ENCODE measurements around the gene LIX1.

Gene LIX1

DNA sequence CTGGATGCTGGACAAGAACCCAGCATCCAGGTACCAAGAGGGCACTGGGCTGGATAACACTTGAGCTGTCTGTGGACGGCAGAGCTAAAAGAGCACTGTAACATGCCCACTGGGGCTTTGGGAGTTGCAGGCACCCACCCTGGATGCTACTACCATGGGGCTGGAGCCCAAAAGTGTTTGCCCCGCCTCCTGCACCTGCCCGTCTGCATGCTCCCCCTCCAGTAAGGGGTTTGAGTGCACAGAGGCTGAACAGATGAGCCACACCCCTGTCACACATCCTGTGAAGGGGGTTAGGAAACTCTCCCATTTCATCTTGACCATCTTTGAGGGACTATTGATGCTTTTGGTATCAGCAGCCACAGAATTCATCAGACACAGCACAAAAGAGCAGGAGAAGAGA is 69.0 kb downstream of the LIX1 start:
- no peak for DNase-seq

DNA sequence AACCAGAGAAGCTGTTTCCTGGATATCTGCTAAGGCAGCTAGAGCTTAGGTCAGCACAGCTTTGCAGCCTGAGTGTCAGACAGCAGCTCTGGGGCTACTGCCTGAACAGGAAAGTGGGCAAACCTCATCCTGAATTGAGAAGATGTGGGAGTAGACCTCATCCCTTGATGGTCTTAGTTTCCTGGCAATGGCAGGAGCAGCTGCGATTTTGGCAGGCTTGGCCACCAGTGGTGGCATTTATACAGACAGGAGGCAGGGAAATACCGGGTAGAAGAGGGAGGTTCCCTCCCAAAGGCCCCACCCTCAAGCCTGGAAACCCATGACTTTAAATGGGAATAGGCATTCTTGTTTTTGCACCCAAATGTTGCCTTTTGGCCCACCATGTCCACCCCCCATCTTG is 69.7 kb downstream of the LIX1 start:
- no peak for DNase-seq

DNA sequence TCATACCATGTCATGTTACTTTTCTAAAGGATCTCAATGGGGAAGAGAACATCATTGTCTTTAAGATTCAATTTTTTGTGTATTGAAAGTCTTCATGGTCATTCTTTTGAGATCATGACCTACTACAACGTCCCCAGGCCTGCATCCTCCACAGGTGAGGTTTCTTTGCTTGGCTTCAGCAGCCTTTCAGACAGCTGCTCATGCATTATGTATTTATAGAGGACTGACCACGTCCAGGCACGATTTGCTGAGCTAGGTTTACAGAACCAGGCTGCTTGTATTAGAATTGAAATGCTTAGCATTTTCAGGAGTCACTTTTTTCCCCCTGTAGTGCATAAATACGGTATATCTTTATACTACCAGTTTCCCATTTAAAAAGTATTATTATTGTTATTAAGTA is 70.4 kb downstream of the LIX1 start:
- DNase-seq: no peak

DNA sequence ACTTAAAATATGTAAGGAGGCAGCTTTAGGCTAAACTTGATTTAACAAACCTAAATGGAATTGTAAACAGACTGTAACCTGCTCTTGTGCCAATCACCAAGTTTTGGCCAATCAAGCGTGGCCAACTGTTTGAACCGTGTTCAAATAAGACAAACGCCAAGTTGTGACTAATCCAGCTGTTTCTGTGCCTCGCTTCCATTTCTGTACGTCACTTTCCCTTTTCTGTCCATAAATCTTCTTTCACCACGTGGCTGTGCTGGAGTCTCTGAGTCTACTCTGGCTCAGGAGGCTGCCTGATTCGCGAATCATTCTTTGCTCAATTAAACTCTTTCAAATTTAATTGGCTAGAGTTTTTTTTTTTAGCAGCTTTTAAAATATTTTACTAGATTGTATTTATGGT is 71.3 kb downstream of the LIX1 start:
- DNase-seq: peak; percentile 76

DNA sequence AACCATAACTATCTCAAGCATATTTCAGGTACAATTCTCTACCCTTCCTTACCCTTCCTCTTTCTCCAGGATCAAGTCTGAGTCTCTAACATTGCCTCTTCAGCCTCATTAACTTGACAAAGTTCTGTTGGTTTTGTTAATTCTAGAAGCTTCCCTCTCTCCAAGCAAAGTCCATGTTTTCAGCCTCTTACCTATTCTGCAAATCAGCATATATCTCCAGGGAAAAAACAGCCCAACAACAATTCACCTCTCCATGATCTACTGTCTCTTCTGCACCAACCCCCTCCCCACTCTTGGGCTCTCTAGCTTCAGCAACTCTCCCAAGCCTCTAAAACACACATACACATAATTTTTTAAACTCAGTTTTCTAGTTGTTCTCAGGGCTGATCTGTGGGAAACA is 72.2 kb downstream of the LIX1 start:
- no peak for DNase-seq

DNA sequence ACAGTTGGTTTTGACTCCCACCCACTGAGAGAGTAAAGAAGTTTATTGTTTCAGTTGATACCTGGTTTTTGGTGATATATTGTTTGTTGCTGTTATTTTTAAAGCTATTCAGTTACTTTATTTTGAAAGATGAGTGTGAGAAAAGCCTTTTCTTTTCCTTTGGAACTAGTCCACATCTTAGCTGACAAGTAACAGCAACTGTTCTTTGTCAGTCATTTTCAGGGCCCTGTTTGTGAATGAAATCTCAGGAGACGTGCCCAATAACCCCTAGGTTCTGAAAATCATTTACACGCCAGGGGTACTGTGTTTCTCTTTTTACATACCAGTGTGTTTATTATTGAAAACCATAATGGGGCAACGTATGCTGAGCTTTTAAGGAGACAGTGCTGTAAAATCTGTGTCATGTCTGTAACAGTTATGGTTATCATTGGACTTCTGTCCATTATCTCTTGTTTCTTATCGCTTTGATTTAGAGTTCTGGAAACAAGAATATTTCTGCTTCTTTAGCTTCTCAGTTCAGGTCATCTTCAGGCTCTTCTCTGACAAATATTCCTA is 75.0 kb downstream of the LIX1 start:
- DNase-seq: no peak

- no peak for DNase-seq
These were observed 76.9 kb downstream of the LIX1 start for GRCh38 chr5:97065475-97065874.

DNA sequence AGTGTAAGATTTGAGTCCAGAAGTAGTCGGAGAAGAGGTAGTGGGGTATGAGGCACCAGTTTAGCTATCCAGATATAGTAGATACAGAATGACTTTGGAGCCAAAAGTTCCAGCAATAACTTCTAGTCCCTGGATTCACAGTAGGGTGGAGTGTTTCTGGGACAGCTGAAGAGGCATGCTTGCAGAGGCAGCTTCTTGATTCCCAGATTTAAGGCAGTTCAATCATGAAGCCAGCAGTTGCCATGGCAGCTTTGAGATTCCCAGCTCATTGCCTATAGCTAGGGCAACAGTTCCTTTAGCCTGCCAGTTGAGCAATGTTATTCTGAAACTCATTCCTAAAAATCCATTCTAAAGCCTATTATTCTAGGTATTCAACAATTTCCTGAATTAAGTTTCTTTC is 79.2 kb downstream of the LIX1 start:
- no peak for DNase-seq

GRCh38 chr5:97062046-97062445 is 80.4 kb downstream of the LIX1 start:
- no peak for DNase-seq

- no peak for DNase-seq
These were observed 86.1 kb downstream of the LIX1 start for GRCh38 chr5:97056263-97056662.

GRCh38 chr5:97049175-97049574 is 93.2 kb downstream of the LIX1 start:
- no peak for DNase-seq

DNA sequence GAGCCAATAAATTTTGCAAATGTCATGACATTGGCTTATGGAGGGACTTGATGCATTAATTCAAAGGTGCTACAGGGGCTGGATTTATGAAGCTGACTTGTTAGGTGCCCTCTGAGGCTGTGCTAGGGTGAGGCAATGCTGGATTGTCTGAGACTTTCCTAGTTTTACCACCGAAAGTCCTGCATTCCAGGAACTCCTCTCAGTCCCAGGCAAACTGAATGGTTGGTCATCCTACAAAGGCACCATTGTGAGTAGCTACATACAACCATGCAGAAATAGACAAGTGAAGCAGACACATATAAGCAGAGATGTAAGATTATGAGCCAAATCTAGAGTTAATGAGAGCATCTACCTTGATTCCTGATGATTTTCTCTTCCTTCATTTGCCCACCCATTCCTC is 95.3 kb downstream of the LIX1 start:
- no peak for DNase-seq

DNA sequence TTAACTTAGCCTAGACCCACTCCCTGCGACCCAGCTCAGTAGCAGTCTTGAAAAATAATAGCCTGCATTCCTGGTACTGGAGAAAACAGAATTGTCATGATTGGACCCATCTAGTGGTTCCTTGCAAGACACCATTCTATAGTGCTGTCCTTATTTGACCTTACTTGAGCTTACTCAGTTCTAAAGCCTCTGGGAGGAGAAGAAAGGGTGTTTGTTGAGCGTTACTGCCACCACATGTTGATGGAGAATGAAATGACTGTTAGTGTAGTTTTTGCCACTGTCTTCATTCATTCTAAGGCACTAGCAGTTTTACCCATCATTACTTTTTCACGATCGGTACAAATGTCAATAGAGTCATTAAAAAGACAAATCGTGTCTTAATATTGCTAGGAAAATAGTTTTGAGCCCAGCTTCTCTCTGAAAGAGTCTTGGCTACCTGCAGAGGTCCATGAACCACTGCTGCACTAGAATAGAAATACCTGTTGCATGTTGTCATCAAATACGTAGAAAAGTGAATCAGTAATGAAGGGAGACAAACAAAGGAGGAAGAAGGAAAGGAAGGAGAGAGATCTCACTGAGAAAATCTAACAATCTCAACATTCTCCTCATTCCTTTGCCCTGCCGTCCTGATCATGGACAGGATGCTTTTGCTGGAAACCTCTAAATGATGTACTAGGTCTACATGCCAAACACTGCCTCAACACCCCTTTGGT is 96.0 kb downstream of the LIX1 start:
- peak; percentile 36 for DNase-seq

- no peak for DNase-seq
These were observed 98.4 kb downstream of the LIX1 start for GRCh38 chr5:97044052-97044451.

DNA sequence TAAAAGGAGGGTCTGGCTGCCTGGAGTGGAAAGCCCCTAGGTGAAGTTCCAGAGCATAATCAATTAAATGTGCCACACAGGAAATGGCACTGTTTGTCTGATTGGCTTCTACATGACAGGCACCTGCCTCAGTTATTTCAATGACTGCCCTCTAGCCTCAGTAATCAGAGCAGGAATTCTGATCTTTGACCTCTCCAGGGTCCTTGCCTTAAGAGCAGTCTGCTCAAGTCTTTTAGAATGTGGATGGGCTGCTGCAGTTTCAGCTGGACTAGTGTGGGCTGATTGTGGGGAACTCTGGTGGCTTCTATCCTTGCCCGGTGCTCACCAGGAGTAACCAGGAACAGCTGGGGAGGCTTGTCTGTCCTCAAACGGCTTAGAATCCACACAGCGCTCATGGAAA is 98.9 kb downstream of the LIX1 start:
- DNase-seq: no peak

GRCh38 chr5:97042996-97043395 is 99.4 kb downstream of the LIX1 start:
- DNase-seq: no peak
